Mesenteric fat pad (tissue), 1 donor: Measurements from ENCODE around the gene LMF2. TPM values are rescaled to one million over a fixed set of nuclear protein-coding genes. Genes with fewer than 3 reads are reported as not detected.
"Not testable (repeated sequence)": the region's sequence is repeated elsewhere in the genome, so short reads cannot be mapped to it uniquely, and the experiment has no call there.

Source experiments
- DNase-seq: peaks from one replicate; pipeline ENCODE4 v3.0.0-alpha.2; 2020; ENCODE audit warnings: low spot score
- total RNA-seq: library from RNA; stranded (reverse); fragmentation: NEBNext Ultra II Directional; extraction: Animal tissue kit (Norgen Biotek cat#: 25700); gene quantifications from one replicate; pipeline ENCODE4 v1.2.1, GENCODE V29; 2021
- donor health status: DM: yes; HTN: yes; CAD: no.

The LMF2 gene
- total RNA-seq, 1 donor from 2014 or later = 57.1 TPM

- no peak for DNase-seq
These were observed 27.6 kb upstream of the LMF2 start for GRCh38 chr22:50535113-50535512.

- not testable (repeated sequence) for DNase-seq
These were observed 26.6 kb upstream of the LMF2 start for GRCh38 chr22:50533856-50534711.

GRCh38 chr22:50532824-50533796 lies 25.6 kb upstream of the LMF2 start:
- DNase-seq = no peak

- peak; percentile 94 for DNase-seq
These were observed 24.6 kb upstream of the LMF2 start for GRCh38 chr22:50531962-50532674.

GRCh38 chr22:50531546-50531961 lies 24.1 kb upstream of the LMF2 start:
- DNase-seq = peak; percentile 93

- DNase-seq = peak; percentile 96
These were observed 23.5 kb upstream of the LMF2 start for GRCh38 chr22:50530877-50531545.

GRCh38 chr22:50530580-50530876 lies 23.0 kb upstream of the LMF2 start:
- no peak for DNase-seq

- peak; percentile 95 for DNase-seq
These were observed 22.5 kb upstream of the LMF2 start, which contains the start of gene TYMP for GRCh38 chr22:50529897-50530579. Gene TYMP, minus strand, starts transcription at chr22:50530012. Its CDS starts 303 bp downstream, at chr22:50529709.

GRCh38 chr22:50529416-50529896 lies 22.0 kb upstream of the LMF2 start:
- no peak for DNase-seq

GRCh38 chr22:50528682-50529415 lies 21.3 kb upstream of the LMF2 start:
- no peak for DNase-seq

GRCh38 chr22:50527921-50528681 lies 20.6 kb upstream of the LMF2 start:
- DNase-seq = no peak

- DNase-seq = no peak
These were observed 19.6 kb upstream of the LMF2 start for GRCh38 chr22:50526834-50527801.

- no peak for DNase-seq
These were observed 18.8 kb upstream of the LMF2 start for GRCh38 chr22:50526108-50526833.

GRCh38 chr22:50525858-50526107 lies 18.3 kb upstream of the LMF2 start:
- DNase-seq = no peak

- DNase-seq = peak; percentile 99
These were observed 17.8 kb upstream of the LMF2 start, which contains the start of gene SCO2 for GRCh38 chr22:50525104-50525857. Gene SCO2, minus strand, starts transcription at chr22:50525598. Its CDS starts 1,187 bp downstream, at chr22:50524411.

- DNase-seq = no peak
These were observed 17.2 kb upstream of the LMF2 start for GRCh38 chr22:50524676-50525103.
